AG09309 (cell line): ENCODE data around the gene KANTR.

ENCODE experiments used
- DNase-seq: peaks from one replicate; pipeline ENCODE4 v3.0.0-alpha.2; 2010; ENCODE audit warnings: low read depth
- H3K4me3 ChIP-seq: 2 replicates; pipeline ENCODE4 v1.5.1; 2011; ENCODE audit warnings: mild to moderate bottlenecking, low read depth, low read length, moderate library complexity; ENCODE audit not compliant: control insufficient read depth
- TF ChIP-seq, protein P1 (sequence below): IDR thresholded peaks from 2 replicates; pipeline ENCODE4 v1.5.1; 2011; ENCODE audit warnings: mild to moderate bottlenecking, low read depth, low read length, inconsistent platforms; ENCODE audit not compliant: insufficient read depth, control insufficient read depth; ENCODE audit errors: missing control alignments

KANTR gene

DNA sequence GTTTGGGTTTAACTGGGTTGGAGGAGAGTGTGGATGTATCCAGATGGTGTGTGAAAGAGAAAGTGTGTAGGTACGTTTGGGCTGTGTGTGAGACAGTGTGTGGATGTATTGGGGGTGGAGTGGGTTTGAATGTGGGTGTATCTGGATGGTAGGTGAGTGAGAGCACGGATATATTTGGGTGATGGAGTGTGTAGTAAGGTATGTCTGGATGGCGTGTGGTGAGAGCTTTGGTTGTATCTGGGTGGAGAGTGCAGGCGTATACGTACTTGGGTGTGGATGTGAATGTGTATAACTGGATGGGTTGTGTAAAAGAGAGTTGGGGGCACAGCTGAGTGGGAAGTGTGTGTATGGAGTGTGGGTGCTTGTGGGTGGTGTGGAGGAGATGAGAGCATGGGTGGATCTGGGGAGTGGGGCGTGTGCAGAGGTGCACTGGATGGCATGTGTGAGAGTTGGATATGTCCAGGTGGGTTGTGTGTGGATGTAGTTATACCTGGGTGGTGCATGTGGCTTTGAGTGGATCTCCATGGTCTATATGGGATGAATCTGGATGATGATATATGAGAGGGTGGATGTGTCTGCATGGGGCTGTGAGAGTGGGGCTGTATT is 38.6 kb upstream of the KANTR start:
- DNase-seq, result no peak
- TF ChIP-seq, protein P1, sequence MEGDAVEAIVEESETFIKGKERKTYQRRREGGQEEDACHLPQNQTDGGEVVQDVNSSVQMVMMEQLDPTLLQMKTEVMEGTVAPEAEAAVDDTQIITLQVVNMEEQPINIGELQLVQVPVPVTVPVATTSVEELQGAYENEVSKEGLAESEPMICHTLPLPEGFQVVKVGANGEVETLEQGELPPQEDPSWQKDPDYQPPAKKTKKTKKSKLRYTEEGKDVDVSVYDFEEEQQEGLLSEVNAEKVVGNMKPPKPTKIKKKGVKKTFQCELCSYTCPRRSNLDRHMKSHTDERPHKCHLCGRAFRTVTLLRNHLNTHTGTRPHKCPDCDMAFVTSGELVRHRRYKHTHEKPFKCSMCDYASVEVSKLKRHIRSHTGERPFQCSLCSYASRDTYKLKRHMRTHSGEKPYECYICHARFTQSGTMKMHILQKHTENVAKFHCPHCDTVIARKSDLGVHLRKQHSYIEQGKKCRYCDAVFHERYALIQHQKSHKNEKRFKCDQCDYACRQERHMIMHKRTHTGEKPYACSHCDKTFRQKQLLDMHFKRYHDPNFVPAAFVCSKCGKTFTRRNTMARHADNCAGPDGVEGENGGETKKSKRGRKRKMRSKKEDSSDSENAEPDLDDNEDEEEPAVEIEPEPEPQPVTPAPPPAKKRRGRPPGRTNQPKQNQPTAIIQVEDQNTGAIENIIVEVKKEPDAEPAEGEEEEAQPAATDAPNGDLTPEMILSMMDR, result no peak
- no peak overlapping the region for H3K4me3 ChIP-seq

DNA sequence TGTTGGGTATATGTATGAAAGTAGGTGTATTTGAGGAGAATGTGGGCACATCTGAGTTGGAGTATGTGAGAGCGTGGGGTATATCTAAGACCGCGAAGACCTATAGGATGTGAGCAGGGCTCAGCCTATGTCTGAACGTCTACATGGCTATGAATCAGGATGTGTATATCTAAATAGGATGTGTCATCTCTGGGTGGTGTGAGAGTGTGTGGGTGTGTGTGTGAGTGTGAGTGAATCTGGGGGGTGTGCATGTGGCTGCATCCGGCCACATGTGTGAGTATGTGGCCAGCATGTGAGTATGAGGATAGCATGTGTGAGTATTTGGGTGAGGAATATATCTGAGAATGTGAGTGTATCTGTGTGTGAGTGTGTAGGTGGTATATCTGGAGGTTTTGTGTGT is 37.6 kb upstream of the KANTR start:
- H3K4me3 ChIP-seq, result no peak overlapping the region
- TF ChIP-seq, protein P1, result no peak
- DNase-seq, result no peak

DNA sequence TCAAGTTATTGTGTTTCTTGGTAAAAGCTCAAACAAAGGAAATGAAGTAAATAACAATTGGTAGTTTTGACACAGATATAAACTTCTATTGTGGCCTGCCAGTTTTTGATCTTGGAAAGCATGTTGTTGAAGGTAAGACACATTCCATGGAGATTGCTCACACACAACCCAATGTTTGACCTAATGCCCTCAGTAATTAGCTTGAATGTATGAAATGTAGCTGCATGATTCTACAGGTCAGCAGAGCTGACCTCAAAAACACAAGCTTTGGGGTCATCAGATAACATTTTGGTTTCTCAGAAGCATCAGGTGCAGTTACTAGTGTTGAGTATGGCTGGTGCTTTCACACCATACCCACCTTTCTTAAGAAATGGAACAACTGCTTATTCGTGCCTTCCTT is 28.8 kb upstream of the KANTR start:
- no peak overlapping the region for H3K4me3 ChIP-seq
- TF ChIP-seq, protein P1, result no peak
- DNase-seq, result no peak

DNA sequence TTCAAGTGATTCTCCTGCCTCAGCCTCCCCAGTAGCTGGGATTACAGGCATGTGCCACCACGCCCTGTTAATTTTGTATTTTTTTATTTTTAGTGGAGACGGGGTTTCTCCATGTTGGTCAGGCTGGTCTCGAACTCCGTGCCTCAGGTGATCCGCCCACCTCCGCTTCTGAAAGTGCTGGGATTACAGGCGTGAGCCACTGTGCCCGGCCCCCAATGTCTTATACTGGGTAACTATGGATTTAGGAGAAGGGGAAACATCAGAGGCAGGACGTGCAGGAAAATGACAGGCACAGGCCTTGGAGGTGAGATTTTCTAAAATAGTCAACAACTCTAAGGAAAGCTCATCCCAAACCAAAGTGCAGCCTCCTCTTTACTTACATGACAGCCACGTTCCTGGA is 22.9 kb upstream of the KANTR start:
- no peak overlapping the region for H3K4me3 ChIP-seq
- no peak for DNase-seq
- TF ChIP-seq, protein P1, result no peak

DNA sequence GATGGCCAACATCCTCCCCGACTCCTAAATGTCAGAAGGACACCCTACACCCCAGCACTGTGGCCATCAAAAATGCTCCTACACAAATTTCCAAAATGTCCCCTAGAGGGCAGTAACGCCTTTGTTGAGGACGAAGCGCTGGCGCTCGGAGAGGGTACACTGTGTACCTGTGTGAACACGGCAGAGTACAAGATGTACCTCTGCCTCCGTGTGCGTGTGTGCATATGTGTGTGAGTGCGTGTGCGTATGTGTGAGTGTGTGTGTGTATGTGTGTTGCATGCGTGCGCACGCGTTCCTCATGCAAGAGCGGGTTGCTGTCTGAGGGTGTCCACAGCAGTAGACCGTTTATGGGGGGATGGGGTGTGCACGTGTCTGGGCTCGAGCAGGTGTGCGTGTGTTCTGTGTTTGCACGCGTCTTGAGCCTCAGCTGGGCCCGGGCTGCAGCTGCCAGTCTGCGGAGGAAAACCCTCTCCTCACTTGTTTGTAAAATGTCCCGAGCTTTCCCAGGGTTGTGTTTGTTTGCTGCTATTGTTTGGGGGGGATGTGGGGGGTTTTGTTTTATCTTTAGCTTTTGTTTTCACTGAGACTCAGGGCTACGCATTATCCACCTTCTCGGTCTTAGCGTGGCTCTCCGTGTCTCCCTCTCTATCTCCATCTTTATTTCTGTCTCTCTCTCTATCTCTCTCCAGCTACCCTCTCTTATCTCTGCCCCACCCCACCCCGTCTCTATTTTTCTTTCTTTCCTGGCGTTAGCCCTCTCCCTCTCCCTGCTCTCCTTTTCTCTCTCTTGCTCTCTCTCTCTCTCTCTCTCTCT is 22.1 kb upstream of the KANTR start:
- TF ChIP-seq, protein P1, result peak; percentile 73
- no peak overlapping the region for H3K4me3 ChIP-seq
- DNase-seq, result no peak

DNA sequence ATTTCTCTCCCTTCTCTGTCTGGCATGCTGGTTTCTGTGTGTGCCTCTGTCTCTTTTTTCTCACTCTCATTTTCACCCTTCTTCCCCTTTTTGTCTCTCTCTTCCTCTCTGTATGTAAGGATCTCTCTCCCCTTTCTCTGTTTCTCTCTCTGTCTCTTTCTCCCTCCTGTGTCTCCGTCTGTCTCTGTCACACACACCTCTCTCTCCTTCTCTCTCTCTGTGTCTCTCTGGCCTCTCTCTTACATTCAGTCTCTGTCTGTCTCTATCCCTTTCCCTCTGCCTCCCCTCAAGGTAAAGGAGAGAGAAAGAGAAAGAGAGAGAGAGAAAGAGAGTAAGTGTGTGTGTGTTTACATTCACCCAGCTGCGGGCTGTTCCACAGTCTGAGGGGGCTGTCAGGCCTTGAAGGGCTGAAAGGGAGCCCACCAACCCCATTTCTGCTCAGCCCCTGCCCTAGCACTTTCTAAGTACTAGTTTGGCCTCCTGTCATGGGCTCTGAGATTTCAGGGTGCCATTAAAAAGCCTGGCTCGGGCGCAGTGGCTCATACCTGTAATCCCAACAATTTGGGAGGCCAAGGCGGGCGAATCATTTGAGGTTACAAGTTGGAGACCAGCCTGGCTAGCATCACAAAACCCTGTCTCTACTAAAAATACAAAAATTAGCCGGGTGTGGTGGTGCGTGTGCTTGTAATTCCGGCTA is 21.4 kb upstream of the KANTR start:
- DNase-seq, result no peak
- no peak overlapping the region for H3K4me3 ChIP-seq
- TF ChIP-seq, protein P1, result no peak
